Measurements from ENCODE around the gene SPOP.
"Not testable (repeated sequence)": the region's sequence is repeated elsewhere in the genome, so short reads cannot be mapped to it uniquely, and the experiment has no call there.

SPOP gene

GRCh38 chr17:49574945-49575678, 102.8 kb downstream of the SPOP start:
- no peak for DNase-seq (ENCODE audit: low read depth in 2 of 3, low spot score in 1 of 3)

DNA sequence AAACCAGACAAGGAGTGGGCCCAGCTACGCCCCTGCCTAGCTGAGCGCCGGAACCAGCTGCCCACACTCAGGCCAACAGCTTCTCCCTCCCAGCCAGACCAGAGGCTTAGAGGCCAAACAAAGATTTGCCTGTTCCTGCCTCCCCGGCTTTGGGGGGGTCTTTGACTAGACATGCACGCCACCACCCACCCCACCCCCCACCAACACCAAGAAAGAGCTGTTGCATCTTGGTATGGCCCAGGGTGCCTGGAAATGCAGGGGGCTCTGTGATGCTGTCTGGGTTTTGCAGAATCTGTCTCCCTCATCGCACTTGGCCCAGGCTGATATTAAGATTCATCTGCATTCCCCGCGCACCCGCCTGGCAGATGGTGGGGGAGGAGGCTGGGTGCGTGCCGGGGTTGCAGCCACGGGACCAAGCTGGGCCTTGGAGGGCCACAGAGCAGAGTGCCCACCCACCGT, 103.5 kb downstream of the SPOP start:
- DNase-seq (ENCODE audit: low read depth in 2 of 3, low spot score in 1 of 3) = no peak

GRCh38 chr17:49573510-49574322, 104.2 kb downstream of the SPOP start:
- DNase-seq (ENCODE audit: low read depth in 2 of 3, low spot score in 1 of 3) = no peak

- no peak for DNase-seq (ENCODE audit: low read depth in 2 of 3, low spot score in 1 of 3)
Observed at GRCh38 chr17:49572806-49573420, 105.0 kb downstream of the SPOP start.

DNA sequence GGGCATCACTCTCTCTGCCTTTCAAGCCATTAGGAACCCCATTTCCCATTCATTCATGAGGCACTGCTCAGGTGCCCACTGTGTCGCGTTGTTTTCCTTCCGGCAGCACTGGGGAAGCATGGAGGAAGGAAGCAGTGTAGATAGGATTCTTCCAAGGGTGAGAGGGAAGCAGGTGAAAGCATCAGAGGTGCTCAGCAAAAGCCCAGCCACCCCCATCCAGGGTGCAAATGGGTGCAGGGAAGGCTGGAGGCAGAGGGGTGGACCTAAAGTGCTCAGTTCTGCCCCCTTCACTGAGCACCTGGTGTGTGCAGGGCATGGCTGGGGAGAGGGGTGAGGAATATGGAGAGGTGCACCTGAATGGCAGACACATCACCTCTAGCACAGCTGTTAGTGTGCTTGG, 105.7 kb downstream of the SPOP start:
- no peak for DNase-seq (ENCODE audit: low read depth in 2 of 3, low spot score in 1 of 3)

- no peak for DNase-seq (ENCODE audit: low read depth in 2 of 3, low spot score in 1 of 3)
Observed at GRCh38 chr17:49571764-49572163, 106.1 kb downstream of the SPOP start.

DNA sequence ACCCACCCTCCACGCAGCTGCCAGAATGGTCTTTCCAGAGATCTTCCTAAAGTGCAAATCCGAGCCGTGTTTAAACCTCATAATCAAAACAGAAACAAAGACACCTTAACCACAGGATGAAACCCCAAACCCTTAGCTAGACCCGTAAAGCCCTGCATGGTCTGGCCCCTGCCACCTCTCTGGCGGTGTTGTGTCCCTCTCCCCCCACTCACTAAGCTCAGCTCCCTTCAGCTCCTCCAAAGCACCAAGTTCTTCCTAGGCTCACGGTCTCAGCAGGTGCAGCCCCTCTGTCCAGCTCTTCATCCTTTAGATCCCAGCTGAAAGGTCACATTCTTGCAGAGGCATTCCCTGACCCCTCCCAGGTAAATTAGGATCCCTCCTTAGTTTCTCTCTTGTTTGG, 106.6 kb downstream of the SPOP start:
- no peak for DNase-seq (ENCODE audit: low read depth in 2 of 3, low spot score in 1 of 3)

DNA sequence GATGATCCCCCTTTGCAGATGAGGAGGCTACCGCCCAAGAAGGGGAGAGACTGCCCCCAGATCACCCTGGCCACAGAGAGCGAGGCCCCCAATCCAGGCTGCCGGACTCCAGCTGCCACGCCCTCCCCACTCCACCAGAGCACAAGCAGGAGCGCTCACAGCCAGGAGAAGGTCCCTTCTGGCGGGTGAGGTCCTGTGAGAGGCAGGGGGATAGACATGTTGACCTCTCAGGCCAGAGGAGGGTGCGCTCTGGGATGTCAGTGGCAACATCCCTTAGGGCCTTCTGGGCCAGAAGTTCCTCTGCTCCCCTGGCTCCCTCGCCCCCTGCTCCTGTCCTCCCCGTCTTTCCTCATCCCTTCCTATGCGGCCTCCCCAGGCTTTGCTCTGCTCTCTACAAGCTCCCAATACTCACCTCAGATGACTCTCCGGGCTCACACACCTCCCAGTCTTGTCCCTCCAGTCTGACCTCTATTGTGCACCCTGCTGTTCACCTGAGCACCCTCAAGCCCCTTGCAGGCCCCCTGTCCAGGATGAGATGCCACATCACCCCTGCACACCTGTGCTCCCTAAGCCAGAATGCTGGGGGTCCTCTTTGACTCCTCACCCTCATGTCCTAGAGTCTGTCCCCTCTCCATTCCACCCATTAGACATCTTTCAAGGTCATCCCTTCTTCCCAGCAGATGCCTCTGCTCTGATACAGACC, 107.2 kb downstream of the SPOP start:
- DNase-seq (ENCODE audit: low read depth in 2 of 3, low spot score in 1 of 3) = no peak

GRCh38 chr17:49568695-49569047, 109.2 kb downstream of the SPOP start:
- DNase-seq (ENCODE audit: low read depth in 2 of 3, low spot score in 1 of 3) = not testable (repeated sequence)

DNA sequence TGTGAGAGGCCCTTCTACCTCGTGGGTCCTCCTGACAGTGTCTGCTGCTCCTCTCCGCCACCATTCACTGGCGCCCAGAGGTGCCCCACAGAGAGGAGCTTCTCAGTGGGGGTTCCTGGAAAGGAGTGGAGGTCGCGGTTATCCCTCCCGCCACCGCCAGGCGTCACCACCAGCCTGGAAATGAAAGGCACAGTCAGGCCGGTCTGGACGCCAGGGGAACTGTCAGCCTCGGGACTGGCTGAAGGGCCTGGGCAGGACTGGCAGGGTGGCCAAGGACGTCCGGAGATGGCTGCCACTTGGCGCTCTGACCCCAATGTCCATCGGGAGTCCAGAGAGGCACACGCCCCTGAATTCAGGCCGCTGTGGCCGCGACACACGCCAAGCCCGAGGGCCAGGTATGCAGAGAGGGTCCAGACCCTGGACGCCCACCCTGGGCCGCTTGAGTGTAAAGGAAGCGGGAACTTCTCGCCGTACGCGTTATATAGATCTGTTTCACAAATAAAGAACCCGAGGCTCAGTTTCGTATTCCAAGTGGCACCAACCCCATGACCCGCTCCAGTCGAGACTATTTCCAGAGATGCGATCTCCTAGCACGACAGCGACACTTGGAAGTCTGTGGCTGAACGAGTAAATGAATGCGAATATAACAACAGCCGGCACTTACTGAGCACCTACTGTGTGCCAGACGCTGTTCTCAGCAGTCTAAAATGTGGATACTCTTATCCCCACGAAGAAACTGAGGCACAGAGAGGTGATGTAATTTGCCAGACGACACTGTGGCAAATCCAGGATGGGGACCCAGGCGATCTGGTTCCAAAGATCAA, 109.8 kb downstream of the SPOP start:
- DNase-seq (ENCODE audit: low read depth in 2 of 3, low spot score in 1 of 3) = peak; percentile 75 to 89 (median 79)

GRCh38 chr17:49567104-49567521, 110.8 kb downstream of the SPOP start:
- DNase-seq (ENCODE audit: low read depth in 2 of 3, low spot score in 1 of 3) = no peak

- no peak for DNase-seq (ENCODE audit: low read depth in 2 of 3, low spot score in 1 of 3)
Observed at GRCh38 chr17:49566668-49567071, 111.2 kb downstream of the SPOP start.

GRCh38 chr17:49565948-49566491, 111.9 kb downstream of the SPOP start:
- no peak for DNase-seq (ENCODE audit: low read depth in 2 of 3, low spot score in 1 of 3)

- no peak for DNase-seq (ENCODE audit: low read depth in 2 of 3, low spot score in 1 of 3)
Observed at GRCh38 chr17:49564638-49565037, 113.3 kb downstream of the SPOP start.

- DNase-seq (ENCODE audit: low read depth in 2 of 3, low spot score in 1 of 3) = peak in 1 of 3 donors; percentile 38
Observed at GRCh38 chr17:49557312-49558024, 120.4 kb downstream of the SPOP start.

DNA sequence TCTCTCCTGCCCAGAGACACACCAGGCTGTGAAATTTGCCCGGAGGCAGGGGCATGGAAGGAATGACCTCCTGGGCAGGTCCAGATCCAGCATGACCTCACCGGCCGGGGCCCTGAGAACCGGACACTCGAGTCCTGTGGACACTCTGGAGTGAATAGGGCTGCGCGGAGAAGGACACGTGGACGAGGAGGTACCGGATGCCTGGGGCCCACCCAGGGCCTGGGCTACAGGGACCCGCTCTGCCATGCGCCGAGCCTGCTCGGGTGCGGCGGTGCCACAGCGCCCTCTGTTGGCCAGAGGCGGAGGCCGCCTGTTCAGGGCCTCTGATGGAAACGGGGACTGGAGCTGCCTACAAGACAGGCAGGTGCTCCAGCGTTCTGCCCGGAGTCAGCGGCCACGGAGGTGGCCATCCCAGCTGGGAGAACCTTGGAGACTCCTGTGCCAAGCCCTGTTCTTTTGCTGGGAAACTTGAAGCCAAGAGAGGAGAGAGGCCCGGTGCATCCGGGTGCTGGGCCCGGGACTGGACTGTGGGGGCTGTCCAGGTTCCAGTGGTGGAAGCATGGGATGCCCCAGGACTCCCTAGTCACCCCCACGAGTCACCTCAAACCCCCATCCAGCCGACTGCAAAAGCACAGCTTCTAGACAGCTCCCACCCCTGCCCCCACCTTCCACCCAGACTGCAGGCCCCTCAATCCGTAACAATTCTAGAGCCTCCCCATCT, 121.5 kb downstream of the SPOP start:
- DNase-seq (ENCODE audit: low read depth in 2 of 3, low spot score in 1 of 3) = peak; percentile 76 to 80 (median 77)

GRCh38 chr17:49555495-49556222, 122.2 kb downstream of the SPOP start:
- no peak for DNase-seq (ENCODE audit: low read depth in 2 of 3, low spot score in 1 of 3)

Data from stimulated activated CD4-positive, alpha-beta T cell treated with anti-CD3 and anti-CD28 coated beads, Interleukin-12 subunit alpha, Interleukin-12 subunit beta, amount 100 ng/mL, for 48 hours (primary cell).